HUES6 (cell line): ENCODE results near the gene ALDH5A1.

Experiments
- H3K27ac ChIP-seq: 2 replicates; pipeline ENCODE4 v1.7.0; 2013; ENCODE audit warnings: low read depth, mild to moderate bottlenecking, low read length, inconsistent platforms
- H3K27me3 ChIP-seq: 2 replicates; pipeline ENCODE4 v1.6.1; 2013; ENCODE audit warnings: low read length; ENCODE audit not compliant: control insufficient read depth, insufficient read depth
- H3K36me3 ChIP-seq: 2 replicates; pipeline ENCODE4 v1.6.1; 2013; ENCODE audit warnings: low read length; ENCODE audit not compliant: control insufficient read depth, insufficient read depth
- H3K4me1 ChIP-seq: 2 replicates; pipeline ENCODE4 v1.6.1; 2013; ENCODE audit warnings: low read length; ENCODE audit not compliant: control insufficient read depth, insufficient read depth
- H3K4me3 ChIP-seq: 2 replicates; pipeline ENCODE4 v1.5.1; 2013; ENCODE audit warnings: low read depth, low read length
- H3K9ac ChIP-seq: one replicate; pipeline ENCODE4 v1.6.1; 2013; ENCODE audit warnings: mild to moderate bottlenecking, low read length
- H3K9me3 ChIP-seq: 2 replicates; pipeline ENCODE4 v1.6.1; 2013; ENCODE audit warnings: low read depth, low read length; ENCODE audit not compliant: control insufficient read depth, insufficient read depth

The ALDH5A1 gene

DNA sequence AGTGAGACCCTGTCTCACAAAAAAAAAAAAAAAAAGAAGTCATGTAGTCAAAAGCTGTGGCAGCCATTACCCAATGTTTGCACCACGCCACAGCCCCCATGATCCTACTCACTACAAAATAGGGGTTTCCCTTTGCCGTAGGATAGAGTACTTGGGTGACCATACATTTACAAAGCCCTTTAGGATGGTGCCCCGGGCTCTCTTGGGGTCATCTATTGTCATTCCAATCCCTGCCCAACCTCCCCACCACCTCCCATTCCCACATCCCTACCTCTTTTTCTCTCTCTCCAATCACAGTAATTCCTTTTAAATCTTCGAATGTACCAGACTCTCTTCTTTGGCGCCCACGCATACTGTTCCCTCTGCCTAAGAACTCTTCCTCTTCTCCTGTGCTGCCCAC, 76.6 kb downstream of the ALDH5A1 start:
- no peak overlapping the region for H3K27ac ChIP-seq
- no peak overlapping the region for H3K9ac ChIP-seq
- H3K9me3 ChIP-seq: no peaks in the 10 kb centered on the region
- no peak overlapping the region for H3K4me3 ChIP-seq
- no peaks in the 10 kb centered on the region for H3K36me3 ChIP-seq
- H3K4me1 ChIP-seq: 0 out of 2 replicates have a peak, but pooled peaks cover 2% of the 10 kb centered on the region
- H3K27me3 ChIP-seq: peaks cover 9% of the 10 kb centered on the region

DNA sequence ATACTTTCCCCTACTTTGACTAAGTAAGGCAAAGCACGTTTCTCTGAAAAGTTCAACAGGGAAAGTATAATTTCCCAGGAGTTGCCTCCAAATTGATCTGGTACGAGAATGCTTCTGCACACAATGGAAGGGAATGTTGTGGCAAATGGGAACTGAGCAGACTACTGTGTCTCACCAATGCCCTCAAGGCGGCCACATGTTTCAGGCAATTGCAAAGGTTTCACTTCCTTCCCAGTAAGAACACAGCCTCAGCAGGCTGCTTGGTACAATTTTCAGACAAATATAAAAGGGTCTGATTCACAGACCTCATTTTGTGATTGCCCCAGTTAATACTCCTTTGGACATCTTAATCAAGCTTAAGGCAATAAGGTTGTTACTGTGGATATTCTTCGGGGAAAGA, 80.0 kb downstream of the ALDH5A1 start:
- H3K9ac ChIP-seq: no peak overlapping the region
- H3K4me3 ChIP-seq: no peak overlapping the region
- H3K4me1 ChIP-seq: 0 out of 2 replicates have a peak, but pooled peaks cover 2% of the 10 kb centered on the region

DNA sequence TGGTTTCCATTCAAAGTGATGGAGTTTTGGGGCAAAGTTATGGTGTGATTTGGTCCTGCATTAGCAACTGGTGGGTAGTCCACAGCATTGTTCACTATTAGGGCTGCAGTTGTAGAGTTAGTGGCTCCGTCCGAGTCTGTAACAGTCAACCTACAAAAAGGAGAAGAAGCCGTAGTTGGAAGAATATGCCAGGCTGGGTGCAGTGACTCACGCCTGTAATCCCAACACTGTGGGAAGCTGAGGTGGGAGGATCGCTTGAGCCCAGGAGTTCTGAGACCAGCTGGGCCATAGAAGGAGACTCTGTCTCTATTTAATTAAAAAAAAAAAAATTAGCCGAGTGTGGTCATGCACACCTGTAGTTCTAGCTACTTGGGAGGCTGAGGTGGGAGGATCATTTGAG, 81.7 kb downstream of the ALDH5A1 start:
- H3K4me1 ChIP-seq: 0 out of 2 replicates have a peak, but pooled peaks cover 2% of the 10 kb centered on the region
- H3K9me3 ChIP-seq: no peaks in the 10 kb centered on the region
- H3K27ac ChIP-seq: no peak overlapping the region
- H3K27me3 ChIP-seq: peaks cover 9% of the 10 kb centered on the region
- H3K36me3 ChIP-seq: no peaks in the 10 kb centered on the region
- H3K4me3 ChIP-seq: no peak overlapping the region
- H3K9ac ChIP-seq: no peak overlapping the region

More for the DNA sequence above, 80.0 kb downstream of the ALDH5A1 start:
- Histone ChIP-seq H3K27me3 (peaks cover 9% of the 10 kb centered on the region), H3K9me3 (no peaks in the 10 kb centered on the region), H3K36me3 (no peaks in the 10 kb centered on the region), H3K27ac (no peak overlapping the region)

DNA sequence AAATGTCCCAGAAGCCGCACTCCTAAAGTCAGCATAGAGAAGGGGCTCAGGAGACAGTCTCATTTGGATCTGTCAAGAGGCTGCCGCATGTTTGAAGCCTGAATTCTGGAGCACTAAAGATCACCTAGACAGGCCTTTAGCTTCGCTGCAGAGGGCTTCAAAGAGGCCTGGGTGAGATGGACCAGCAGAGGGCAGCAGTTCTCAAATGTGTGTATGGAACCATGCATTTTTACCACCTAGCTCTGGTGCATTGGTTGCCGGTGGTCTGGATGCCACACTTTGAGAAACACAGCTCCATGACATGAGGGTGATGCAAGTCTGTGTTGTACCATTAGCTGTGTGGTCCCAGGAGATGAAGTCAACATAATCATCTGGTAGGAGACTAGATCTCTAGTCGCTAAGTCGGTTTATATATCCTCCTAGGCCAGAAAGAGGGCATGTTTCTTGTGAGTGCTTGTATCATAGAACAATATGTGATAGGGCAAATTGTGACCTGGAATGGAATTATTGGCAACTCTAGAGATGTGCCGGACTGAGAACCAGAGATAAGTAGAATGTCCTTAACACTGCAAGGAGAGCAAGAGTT, 86.4 kb downstream of the ALDH5A1 start:
- Histone ChIP-seq H3K27me3 (no peaks in the 10 kb centered on the region), H3K9me3 (no peaks in the 10 kb centered on the region), H3K9ac (no peak overlapping the region), H3K27ac (no peak overlapping the region), H3K36me3 (no peaks in the 10 kb centered on the region), H3K4me3 (no peak overlapping the region), H3K4me1 (peaks cover 15% of the 10 kb centered on the region)

DNA sequence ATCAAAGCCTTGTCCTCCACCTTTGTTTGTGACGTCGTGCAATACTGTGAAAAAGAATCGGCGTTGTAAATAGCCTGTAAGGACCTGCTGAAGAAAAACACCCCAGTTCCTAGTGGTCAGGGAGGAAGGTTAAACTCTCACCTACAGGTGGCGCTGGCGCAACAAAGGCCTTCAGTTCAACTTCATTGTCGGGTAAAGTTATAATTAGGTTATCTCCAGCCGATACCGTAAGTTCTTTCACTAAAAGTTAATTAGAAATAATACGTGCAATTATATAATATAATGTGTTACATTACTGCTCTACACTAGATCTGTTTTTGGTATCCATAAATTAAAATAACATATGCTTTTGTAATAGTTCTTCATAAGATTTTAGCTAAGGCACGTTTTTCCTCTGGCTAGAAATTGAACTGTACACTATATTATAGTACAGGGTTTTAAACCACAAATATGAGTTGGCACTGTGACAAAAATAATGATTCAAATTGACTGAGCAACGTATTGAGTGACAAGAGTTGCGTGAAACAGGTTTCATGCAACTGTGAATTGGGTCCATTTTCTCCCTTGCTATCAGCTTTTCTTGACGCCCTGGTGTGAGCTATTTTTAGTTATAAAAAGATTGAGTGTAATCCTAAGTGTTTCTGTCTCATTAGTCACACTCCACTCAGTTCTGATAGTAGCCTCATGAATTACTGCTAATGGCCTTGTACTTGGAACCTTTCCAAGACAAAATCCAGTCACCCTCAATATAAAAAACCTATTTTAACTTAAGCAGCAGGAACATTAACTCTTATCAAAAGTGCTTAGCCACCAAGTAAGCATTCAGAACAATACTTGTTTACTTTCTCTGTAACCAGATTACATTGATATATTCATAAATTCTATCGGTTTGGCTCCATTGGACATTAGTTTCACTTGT, 89.0 kb downstream of the ALDH5A1 start:
- Histone ChIP-seq H3K4me3 (no peak overlapping the region), H3K36me3 (no peaks in the 10 kb centered on the region), H3K9me3 (no peaks in the 10 kb centered on the region), H3K27ac (no peak overlapping the region), H3K4me1 (peaks cover 18% of the 10 kb centered on the region), H3K27me3 (no peaks in the 10 kb centered on the region), H3K9ac (no peak overlapping the region)

DNA sequence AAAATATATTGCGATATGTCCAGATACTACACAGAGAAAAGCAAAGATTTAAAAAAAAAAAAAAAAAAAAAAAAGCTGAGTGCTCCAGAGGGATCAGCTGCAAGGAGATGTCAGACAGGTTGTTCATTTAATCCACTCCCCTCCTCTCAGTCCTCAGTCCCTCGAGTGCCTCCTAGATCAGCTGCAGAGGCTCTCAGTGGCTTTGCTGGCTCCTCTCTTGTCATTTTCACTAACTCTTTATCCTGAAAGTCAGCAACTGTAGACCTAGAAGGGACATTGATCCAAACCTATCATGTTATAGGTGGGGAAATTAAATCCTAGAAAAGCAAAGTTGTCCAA, 89.6 kb downstream of the ALDH5A1 start:
- no peaks in the 10 kb centered on the region for H3K36me3 ChIP-seq
- peaks cover 18% of the 10 kb centered on the region for H3K4me1 ChIP-seq
- no peak overlapping the region for H3K27ac ChIP-seq
- no peak overlapping the region for H3K9ac ChIP-seq
- no peaks in the 10 kb centered on the region for H3K9me3 ChIP-seq
- H3K4me3 ChIP-seq: no peak overlapping the region
- no peaks in the 10 kb centered on the region for H3K27me3 ChIP-seq
